Measurements from ENCODE around the gene ADNP2. TPM values are rescaled to one million over a fixed set of nuclear protein-coding genes. Genes with fewer than 3 reads are reported as not detected.

The ADNP2 gene
- total and polyA plus RNA-seq, 2 donors (not counting 3 experiments of a cell fraction or from before 2014, with no cell fraction given): 10.2 to 20.6 TPM

- dilution Hi-C loops (cut with MboI; ENCODE audit: extremely low pct_ligation_motif_present, low sequenced_read_pairs): no loop called here
- Histone ChIP-seq H3K9me1 (replicated peaks; ENCODE audit: control insufficient read depth, extremely low read depth, insufficient read depth, low read length) (no peaks in the 10 kb centered on the region), H3K9me3 (replicated peaks; ENCODE audit: control insufficient read depth, insufficient read depth, low read length) (no peaks in the 10 kb centered on the region), H2AFZ (ENCODE audit: low read depth, low read length) (no peak overlapping the region), H3K27ac (ENCODE audit: insufficient read depth, low read depth, low read length) (no peak overlapping the region), H3K79me2 (ENCODE audit: control insufficient read depth, insufficient read depth, low read length) (no peaks in the 10 kb centered on the region), H3K4me3 (replicated peaks in 1 of 3; ENCODE audit: insufficient read depth in 1 of 3, low read depth in 1 of 3, low read length in 3 of 3) (no peak overlapping the region), H3K36me3 (ENCODE audit: control insufficient read depth in 2 of 2, extremely low read depth in 1 of 2, insufficient read depth in 2 of 2, low read length in 2 of 2) (no peaks in the 10 kb centered on the region), H3K27me3 (ENCODE audit: control insufficient read depth in 2 of 2, insufficient read depth in 2 of 2, low read length in 2 of 2) (peaks cover 0 to 16% of the 10 kb centered on the region in 2 experiments), H3K9ac (replicated peaks; ENCODE audit: extremely low read depth, insufficient read depth, low read length) (no peak overlapping the region), H3K4me1 (ENCODE audit: control insufficient read depth, extremely low read depth, insufficient read depth, low read length) (no peaks in the 10 kb centered on the region), H4K20me1 (replicated peaks; ENCODE audit: control insufficient read depth, extremely low read depth, insufficient read depth, low read length) (no peaks in the 10 kb centered on the region), H3K4me2 (ENCODE audit: insufficient read depth, low read length) (no peak overlapping the region)
- no peak for DNase-seq (ENCODE audit: low read depth, low spot score)
- intact Hi-C loops (cut with micrococcal nuclease): no loop called here
- TF ChIP-seq, protein P1, sequence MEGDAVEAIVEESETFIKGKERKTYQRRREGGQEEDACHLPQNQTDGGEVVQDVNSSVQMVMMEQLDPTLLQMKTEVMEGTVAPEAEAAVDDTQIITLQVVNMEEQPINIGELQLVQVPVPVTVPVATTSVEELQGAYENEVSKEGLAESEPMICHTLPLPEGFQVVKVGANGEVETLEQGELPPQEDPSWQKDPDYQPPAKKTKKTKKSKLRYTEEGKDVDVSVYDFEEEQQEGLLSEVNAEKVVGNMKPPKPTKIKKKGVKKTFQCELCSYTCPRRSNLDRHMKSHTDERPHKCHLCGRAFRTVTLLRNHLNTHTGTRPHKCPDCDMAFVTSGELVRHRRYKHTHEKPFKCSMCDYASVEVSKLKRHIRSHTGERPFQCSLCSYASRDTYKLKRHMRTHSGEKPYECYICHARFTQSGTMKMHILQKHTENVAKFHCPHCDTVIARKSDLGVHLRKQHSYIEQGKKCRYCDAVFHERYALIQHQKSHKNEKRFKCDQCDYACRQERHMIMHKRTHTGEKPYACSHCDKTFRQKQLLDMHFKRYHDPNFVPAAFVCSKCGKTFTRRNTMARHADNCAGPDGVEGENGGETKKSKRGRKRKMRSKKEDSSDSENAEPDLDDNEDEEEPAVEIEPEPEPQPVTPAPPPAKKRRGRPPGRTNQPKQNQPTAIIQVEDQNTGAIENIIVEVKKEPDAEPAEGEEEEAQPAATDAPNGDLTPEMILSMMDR (IDR thresholded peaks at IDR 0.05; ENCODE audit: extremely low read depth in 1 of 2, insufficient read depth in 1 of 2, low read depth in 1 of 2, low read length in 2 of 2): no peak
- TF ChIP-seq JUN (IDR thresholded peaks at IDR 0.05; ENCODE audit: borderline replicate concordance, insufficient read depth, insufficient read length, low read depth): no peak
- TF ChIP-seq GATA2 (IDR thresholded peaks at IDR 0.05; ENCODE audit: insufficient read depth, insufficient read length, low read depth, low read length): no peak
- TF ChIP-seq EZH2 (IDR thresholded peaks at IDR 0.05; ENCODE audit: borderline replicate concordance, low read depth, low read length, severe bottlenecking): no peak
- TF ChIP-seq FOS (IDR thresholded peaks at IDR 0.05; ENCODE audit: borderline replicate concordance, insufficient read depth, low read length): no peak
- CTCF ChIA-PET: no interaction called here
- BruUV-seq (replicated peaks): no TSS peak
- no peak for FAIRE-seq
- POLR2A ChIA-PET: no interaction called here
Observed at GRCh38 chr18:80104364-80104779, 4.7 kb upstream of the ADNP2 start.
